Measurements from ENCODE around the gene GAB1. TPM values are rescaled to one million over a fixed set of nuclear protein-coding genes. Genes with fewer than 3 reads are reported as not detected.

Gene GAB1
- total and polyA plus RNA-seq, 7 experiments from 2014 or later = 0.67 to 6.4 (median 2.2) TPM; not detected in 3

- no peak for ATAC-seq
- peaks cover 4 to 12% (median 5%) of the 10 kb centered on the region in 7 donors for H3K4me1 Mint-ChIP-seq
- H3K9me3 Mint-ChIP-seq = peaks cover 0 to 1% (median 0%) of the 10 kb centered on the region in 11 donors
- H3K36me3 Mint-ChIP-seq = peaks cover 0 to 4% (median 0%) of the 10 kb centered on the region in 5 donors
- Histone ChIP-seq H3K27me3 (ENCODE audit: control insufficient read depth in 2 of 2, insufficient read depth in 2 of 2, low read length in 2 of 2) (peaks cover 3 to 19% of the 10 kb centered on the region in 2 donors), H3K27ac (ENCODE audit: low read depth, low read length) (no peak overlapping the region), H3K36me3 (ENCODE audit: control insufficient read depth in 2 of 3, insufficient read depth in 3 of 3, low read length in 3 of 3) (no peaks in the 10 kb centered on the region), H3K4me3 (ENCODE audit: low read length) (no peak overlapping the region), H3K4me1 (ENCODE audit: control insufficient read depth in 2 of 2, insufficient read depth in 2 of 2, low read length in 2 of 2) (no peaks in the 10 kb centered on the region), H3K9me3 (ENCODE audit: control insufficient read depth in 2 of 3, low read length in 3 of 3) (no peaks in the 10 kb centered on the region)
- H3K27me3 Mint-ChIP-seq = peaks cover 41 to 70% (median 55%) of the 10 kb centered on the region in 5 donors
- no peak for DNase-seq
- H3K27ac Mint-ChIP-seq = peak overlapping the region in 1 of 9 donors; percentile 58
- CTCF ChIA-PET = no interaction called here
- intact Hi-C loops (cut with micrococcal nuclease) = loop anchor here in 1 of 2 donors (1.0 to 5.0 kb wide), 2 partner anchors 22 to 155 kb away; partner anchors contain the start of gene USP38
- peak overlapping the region; percentile 65 to 91 (median 84) for H3K4me3 Mint-ChIP-seq
- POLR2A ChIA-PET = no interaction called here
These were observed 1.1 kb downstream of the GAB1 start for GRCh38 chr4:143337600-143338287.

GRCh38 chr4:143338313-143338712, 1.6 kb downstream of the GAB1 start:
- CTCF ChIA-PET = no interaction called here

GRCh38 chr4:143339497-143339896, 2.8 kb downstream of the GAB1 start:
- Mint-ChIP-seq H3K27me3 (peaks cover 46 to 70% (median 56%) of the 10 kb centered on the region in 5 donors), H3K4me3 (no peak overlapping the region), H3K4me1 (peaks cover 4 to 12% (median 5%) of the 10 kb centered on the region in 7 donors), H3K27ac (no peak overlapping the region), H3K36me3 (peaks cover 0 to 4% (median 0%) of the 10 kb centered on the region in 5 donors), H3K9me3 (peaks cover 0 to 1% (median 0%) of the 10 kb centered on the region in 11 donors)
- ChIA-PET POLR2A (no interaction called here), CTCF (no interaction called here)
- DNase-seq (no peak), ATAC-seq (no peak)
- no peaks in the 10 kb centered on the region for H3K9me3 ChIP-seq (ENCODE audit: control insufficient read depth in 2 of 3, low read length in 3 of 3)
- no peak overlapping the region for H3K4me3 ChIP-seq (ENCODE audit: low read length)
- H3K27me3 ChIP-seq (ENCODE audit: control insufficient read depth in 2 of 2, insufficient read depth in 2 of 2, low read length in 2 of 2) = peaks cover 3 to 19% of the 10 kb centered on the region in 2 donors
- H3K36me3 ChIP-seq (ENCODE audit: control insufficient read depth in 2 of 3, insufficient read depth in 3 of 3, low read length in 3 of 3) = no peaks in the 10 kb centered on the region
- H3K27ac ChIP-seq (ENCODE audit: low read depth, low read length) = no peak overlapping the region
- intact Hi-C loops (cut with micrococcal nuclease) = loop anchor here in 1 of 2 donors (5.0 kb wide), 1 partner anchor 157 kb away; the partner anchor contains the start of gene USP38
- no peaks in the 10 kb centered on the region for H3K4me1 ChIP-seq (ENCODE audit: control insufficient read depth in 2 of 2, insufficient read depth in 2 of 2, low read length in 2 of 2)

More at GRCh38 chr4:143338313-143338712, 1.6 kb downstream of the GAB1 start:
- POLR2A ChIA-PET = no interaction called here
- H3K4me1 Mint-ChIP-seq = peaks cover 4 to 12% (median 5%) of the 10 kb centered on the region in 7 donors
- no peak overlapping the region for H3K27ac Mint-ChIP-seq
- H3K4me3 Mint-ChIP-seq = peak overlapping the region in 5 of 10 donors; percentile 16 to 81 (median 65)
- no peak for DNase-seq
- no peak for ATAC-seq
- no peaks in the 10 kb centered on the region for H3K36me3 ChIP-seq (ENCODE audit: control insufficient read depth in 2 of 3, insufficient read depth in 3 of 3, low read length in 3 of 3)
- H3K27me3 ChIP-seq (ENCODE audit: control insufficient read depth in 2 of 2, insufficient read depth in 2 of 2, low read length in 2 of 2) = peaks cover 3 to 19% of the 10 kb centered on the region in 2 donors
- peaks cover 43 to 72% (median 56%) of the 10 kb centered on the region in 5 donors for H3K27me3 Mint-ChIP-seq
- no peaks in the 10 kb centered on the region for H3K4me1 ChIP-seq (ENCODE audit: control insufficient read depth in 2 of 2, insufficient read depth in 2 of 2, low read length in 2 of 2)
- H3K9me3 ChIP-seq (ENCODE audit: control insufficient read depth in 2 of 3, low read length in 3 of 3) = no peaks in the 10 kb centered on the region
- intact Hi-C loops (cut with micrococcal nuclease) = loop anchor here in 1 of 2 donors (5.0 kb wide), 1 partner anchor 156 kb away; the partner anchor contains the start of gene USP38
- peaks cover 0 to 1% (median 0%) of the 10 kb centered on the region in 11 donors for H3K9me3 Mint-ChIP-seq
- no peak overlapping the region for H3K4me3 ChIP-seq (ENCODE audit: low read length)
- peaks cover 0 to 4% (median 0%) of the 10 kb centered on the region in 5 donors for H3K36me3 Mint-ChIP-seq
- no peak overlapping the region for H3K27ac ChIP-seq (ENCODE audit: low read depth, low read length)

- ATAC-seq = no peak
- no peaks in the 10 kb centered on the region for H3K9me3 Mint-ChIP-seq
- H3K27me3 Mint-ChIP-seq = peaks cover 40 to 68% (median 50%) of the 10 kb centered on the region in 5 donors
- H3K4me1 Mint-ChIP-seq = peaks cover 4 to 8% (median 5%) of the 10 kb centered on the region in 7 donors
- no peak overlapping the region for H3K4me3 Mint-ChIP-seq
- no peak for DNase-seq
- Histone ChIP-seq H3K27ac (ENCODE audit: low read depth, low read length) (no peak overlapping the region), H3K4me3 (ENCODE audit: low read length) (no peak overlapping the region), H3K36me3 (ENCODE audit: control insufficient read depth in 2 of 3, insufficient read depth in 3 of 3, low read length in 3 of 3) (no peaks in the 10 kb centered on the region), H3K27me3 (ENCODE audit: control insufficient read depth in 2 of 2, insufficient read depth in 2 of 2, low read length in 2 of 2) (peaks cover 5 to 12% of the 10 kb centered on the region in 2 donors), H3K4me1 (ENCODE audit: control insufficient read depth in 2 of 2, insufficient read depth in 2 of 2, low read length in 2 of 2) (no peaks in the 10 kb centered on the region), H3K9me3 (ENCODE audit: control insufficient read depth in 2 of 3, low read length in 3 of 3) (no peaks in the 10 kb centered on the region)
- ChIA-PET CTCF (no interaction called here), POLR2A (no interaction called here)
- intact Hi-C loops (cut with micrococcal nuclease) = no loop called here
- H3K36me3 Mint-ChIP-seq = no peaks in the 10 kb centered on the region
- H3K27ac Mint-ChIP-seq = no peak overlapping the region
These were observed 4.6 kb downstream of the GAB1 start for GRCh38 chr4:143341186-143341755.

- ChIA-PET POLR2A (no interaction called here), CTCF (no interaction called here)
- peaks cover 30 to 63% (median 43%) of the 10 kb centered on the region in 5 donors for H3K27me3 Mint-ChIP-seq
These were observed 6.7 kb downstream of the GAB1 start for GRCh38 chr4:143343276-143343831.

DNA sequence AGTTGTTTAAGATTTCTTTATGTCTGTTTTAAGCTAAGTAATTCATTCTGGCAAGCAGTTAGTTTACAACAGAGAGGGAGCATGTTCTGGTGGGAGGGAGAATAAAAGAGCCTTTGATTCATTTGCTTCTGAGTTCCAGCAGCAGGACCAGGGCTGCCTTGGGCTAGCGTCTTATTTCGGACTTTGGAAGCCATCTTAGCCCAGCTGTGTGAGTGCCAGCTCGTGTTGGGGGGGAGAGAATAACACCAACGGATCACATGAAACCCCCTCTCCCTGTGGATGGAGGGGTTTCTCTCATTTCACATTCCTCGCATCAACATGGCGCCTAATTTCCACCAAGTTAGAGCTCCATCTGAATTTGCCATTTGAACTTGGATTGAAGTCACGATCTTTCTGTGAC, 7.4 kb downstream of the GAB1 start:
- H3K9me3 Mint-ChIP-seq = no peaks in the 10 kb centered on the region
- Histone ChIP-seq H3K4me1 (ENCODE audit: control insufficient read depth in 2 of 2, insufficient read depth in 2 of 2, low read length in 2 of 2) (no peaks in the 10 kb centered on the region), H3K36me3 (ENCODE audit: control insufficient read depth in 2 of 3, insufficient read depth in 3 of 3, low read length in 3 of 3) (no peaks in the 10 kb centered on the region), H3K9me3 (ENCODE audit: control insufficient read depth in 2 of 3, low read length in 3 of 3) (no peaks in the 10 kb centered on the region), H3K27ac (ENCODE audit: low read depth, low read length) (no peak overlapping the region), H3K27me3 (ENCODE audit: control insufficient read depth in 2 of 2, insufficient read depth in 2 of 2, low read length in 2 of 2) (peaks cover 0 to 4% of the 10 kb centered on the region in 2 donors), H3K4me3 (ENCODE audit: low read length) (no peak overlapping the region)
- POLR2A ChIA-PET = no interaction called here
- H3K27me3 Mint-ChIP-seq = peaks cover 23 to 58% (median 43%) of the 10 kb centered on the region in 5 donors
- CTCF ChIA-PET = no interaction called here
- H3K4me1 Mint-ChIP-seq = peaks cover 0 to 1% (median 0%) of the 10 kb centered on the region in 7 donors
- no peaks in the 10 kb centered on the region for H3K36me3 Mint-ChIP-seq
- no peak for ATAC-seq
- H3K27ac Mint-ChIP-seq = no peak overlapping the region
- intact Hi-C loops (cut with micrococcal nuclease) = no loop called here
- no peak for DNase-seq
- no peak overlapping the region for H3K4me3 Mint-ChIP-seq

More at GRCh38 chr4:143343276-143343831, 6.7 kb downstream of the GAB1 start:
- Histone ChIP-seq H3K9me3 (ENCODE audit: control insufficient read depth in 2 of 3, low read length in 3 of 3) (no peaks in the 10 kb centered on the region), H3K4me3 (ENCODE audit: low read length) (no peak overlapping the region), H3K36me3 (ENCODE audit: control insufficient read depth in 2 of 3, insufficient read depth in 3 of 3, low read length in 3 of 3) (no peaks in the 10 kb centered on the region), H3K27me3 (ENCODE audit: control insufficient read depth in 2 of 2, insufficient read depth in 2 of 2, low read length in 2 of 2) (peaks cover 2 to 4% of the 10 kb centered on the region in 2 donors), H3K4me1 (ENCODE audit: control insufficient read depth in 2 of 2, insufficient read depth in 2 of 2, low read length in 2 of 2) (no peaks in the 10 kb centered on the region), H3K27ac (ENCODE audit: low read depth, low read length) (no peak overlapping the region)
- Mint-ChIP-seq H3K4me3 (no peak overlapping the region), H3K36me3 (no peaks in the 10 kb centered on the region), H3K4me1 (peaks cover 0 to 2% (median 0%) of the 10 kb centered on the region in 7 donors), H3K9me3 (no peaks in the 10 kb centered on the region), H3K27ac (no peak overlapping the region)
- intact Hi-C loops (cut with micrococcal nuclease) = no loop called here
- ATAC-seq (no peak), DNase-seq (no peak)
